GM23338 (cell line): ENCODE measurements around the gene TSC22D1. TPM values are rescaled to one million over a fixed set of nuclear protein-coding genes. Genes with fewer than 3 reads are reported as not detected.

ENCODE experiments used
- ATAC-seq: fragments of 200-7000 bp; cut with Tn5 transposase; 3 replicates; pipeline ENCODE4 v1.9.1; 2020
- DNase-seq: peaks from one replicate; pipeline ENCODE4 v3.0.0-alpha.2; 2015; ENCODE audit warnings: low spot score
- H2AFZ ChIP-seq: fragments of 200-600 bp; sonication (generic); 2 replicates; pipeline ENCODE4 v1.8.0; 2016; ENCODE audit warnings: antibody characterized with exemption, mild to moderate bottlenecking, moderate library complexity
- H3F3A ChIP-seq: fragments of 200-600 bp; sonication (generic); replicated peaks from 2 replicates; pipeline ENCODE4 v1.8.0; 2017; ENCODE audit warnings: antibody characterized with exemption, mixed run types, low read depth
- H3K27ac ChIP-seq: fragments of 200-600 bp; sonication (generic); 2 replicates; pipeline ENCODE4 v1.6.1; 2016; ENCODE audit warnings: low read depth
- H3K27me3 ChIP-seq: fragments of 200-600 bp; sonication (generic); 2 replicates; pipeline ENCODE4 v1.8.0; 2016; ENCODE audit warnings: mild to moderate bottlenecking, mixed run types, moderate library complexity; ENCODE audit not compliant: insufficient read depth
- H3K36me3 ChIP-seq: fragments of 200-600 bp; sonication (generic); 2 replicates; pipeline ENCODE4 v1.8.0; 2016; ENCODE audit warnings: mild to moderate bottlenecking; ENCODE audit not compliant: insufficient read depth
- H3K4me1 ChIP-seq: fragments of 200-600 bp; sonication (generic); 2 replicates; pipeline ENCODE4 v1.8.0; 2016; ENCODE audit warnings: mild to moderate bottlenecking, moderate library complexity; ENCODE audit not compliant: insufficient read depth
- H3K4me2 ChIP-seq: fragments of 200-600 bp; sonication (generic); 2 replicates; pipeline ENCODE4 v1.7.1; 2017; ENCODE audit warnings: mixed run types
- H3K4me3 ChIP-seq: fragments of 200-600 bp; sonication (generic); 2 replicates; pipeline ENCODE4 v1.6.1; 2016; ENCODE audit warnings: mixed run types
- H3K79me2 ChIP-seq: fragments of 200-600 bp; sonication (generic); replicated peaks from 2 replicates; pipeline ENCODE4 v1.8.0; 2017; ENCODE audit warnings: mild to moderate bottlenecking; ENCODE audit not compliant: insufficient read depth
- H3K9me2 ChIP-seq: fragments of 200-600 bp; sonication (generic); 2 replicates; pipeline ENCODE4 v1.8.0; 2017; ENCODE audit not compliant: insufficient read depth
- H4K20me1 ChIP-seq: fragments of 200-600 bp; sonication (generic); replicated peaks from 2 replicates; pipeline ENCODE4 v1.8.0; 2017; ENCODE audit warnings: mild to moderate bottlenecking; ENCODE audit not compliant: insufficient read depth
- H3K27ac Mint-ChIP-seq: 2 replicates; pipeline ENCODE4 v1.8.0; 2020; ENCODE audit warnings: inconsistent platforms, mild to moderate bottlenecking, moderate library complexity, mixed read lengths
- H3K27me3 Mint-ChIP-seq: 3 replicates; pipeline ENCODE4 v1.8.0; 2022; ENCODE audit warnings: low read depth, mild to moderate bottlenecking, moderate library complexity, mixed read lengths, inconsistent platforms; ENCODE audit not compliant: insufficient read depth, poor library complexity
- H3K36me3 Mint-ChIP-seq: 3 replicates; pipeline ENCODE4 v1.8.0; 2021; ENCODE audit warnings: low read depth, mild to moderate bottlenecking, inconsistent platforms, moderate library complexity, mixed read lengths
- H3K4me1 Mint-ChIP-seq: 3 replicates; pipeline ENCODE4 v1.8.0; 2020; ENCODE audit warnings: mild to moderate bottlenecking, inconsistent platforms, mixed read lengths
- H3K4me3 Mint-ChIP-seq: 3 replicates; pipeline ENCODE4 v1.8.0; 2021; ENCODE audit warnings: moderate library complexity, mild to moderate bottlenecking, inconsistent platforms, mixed read lengths
- H3K9me3 Mint-ChIP-seq: 3 replicates; pipeline ENCODE4 v1.8.0; 2020; ENCODE audit warnings: moderate library complexity, mild to moderate bottlenecking, inconsistent platforms, mixed read lengths
- CREB1 ChIP-seq: fragments of 250-450 bp; sonication (Bioruptor Pico); IDR thresholded peaks from 2 replicates; pipeline ENCODE4 v1.5.0; 2020; ENCODE audit warnings: low read depth, mild to moderate bottlenecking, moderate library complexity
- JUNB ChIP-seq: IDR thresholded peaks from one replicate; pipeline ENCODE4 v1.6.1; 2016; ENCODE audit warnings: antibody characterized with exemption; ENCODE audit not compliant: unreplicated experiment
- POLR2AphosphoS5 ChIP-seq: IDR thresholded peaks from 2 replicates; pipeline ENCODE4 v1.6.1; 2016; ENCODE audit warnings: antibody characterized with exemption, low read depth
- STAT1 ChIP-seq: IDR thresholded peaks from one replicate; pipeline ENCODE4 v1.6.1; 2016; ENCODE audit warnings: antibody characterized with exemption; ENCODE audit not compliant: unreplicated experiment
- ZNF331 ChIP-seq: fragments of 250-450 bp; sonication (Bioruptor Pico); IDR thresholded peaks from 2 replicates; pipeline ENCODE4 v1.5.0; 2020; ENCODE audit warnings: low read depth, mild to moderate bottlenecking, moderate library complexity
- polyA plus RNA-seq: library from polyadenylated mRNA; unstranded; fragments of >200 nt; fragmentation: Nextera tagmentation; extraction: Ambion mirVana; gene quantifications from 2 replicates; pipeline ENCODE4 v1.2.1, GENCODE V29; 2016
- total RNA-seq: library from RNA; depleted of rRNA; stranded (reverse); fragments of >200 nt; shearing (Covaris generic); gene quantifications from 2 replicates; pipeline ENCODE4 v1.2.3, GENCODE V29; 2014
- TF ChIP-seq, protein P1 (sequence below): fragments of 250-450 bp; sonication (Bioruptor Pico); IDR thresholded peaks from 2 replicates; pipeline ENCODE4 v1.5.0; 2020; ENCODE audit warnings: mild to moderate bottlenecking, moderate library complexity
- TF ChIP-seq, protein P2 (sequence below), 2 experiments: fragments of 200-600 bp in 1 of 2; sonication (generic) in 1 of 2; conservative IDR thresholded peaks; 2 replicates each; pipeline versions ENCODE4 v1.5.1 to v1.6.1; 2016 to 2017; ENCODE audit warnings: antibody characterized with exemption in 2 of 2, low read depth in 2 of 2, mild to moderate bottlenecking in 2 of 2, moderate library complexity in 1 of 2

Gene TSC22D1
- total and polyA plus RNA-seq, 2 experiments from 2014 or later: 58.5 to 114 TPM

DNA sequence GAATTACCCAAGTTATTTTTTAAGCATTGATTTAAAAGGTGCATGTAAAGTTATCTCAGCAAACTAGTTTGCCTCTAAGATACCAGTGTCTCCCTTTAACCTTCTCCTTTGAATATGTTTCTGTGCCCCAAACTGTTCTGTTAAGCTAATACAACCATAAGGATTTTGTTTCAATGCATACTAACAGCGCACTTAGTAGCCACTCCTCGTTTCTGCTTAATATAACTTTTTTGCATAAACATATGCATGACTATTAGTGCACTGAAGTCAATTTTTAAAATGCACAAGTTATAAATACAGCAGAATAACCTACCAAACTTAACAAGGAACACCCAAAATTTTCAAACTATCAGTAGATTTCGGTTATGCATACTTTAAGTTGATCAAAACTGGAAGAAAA, 123.1 kb downstream of the TSC22D1 start (continued):
- TF ChIP-seq, protein P1, sequence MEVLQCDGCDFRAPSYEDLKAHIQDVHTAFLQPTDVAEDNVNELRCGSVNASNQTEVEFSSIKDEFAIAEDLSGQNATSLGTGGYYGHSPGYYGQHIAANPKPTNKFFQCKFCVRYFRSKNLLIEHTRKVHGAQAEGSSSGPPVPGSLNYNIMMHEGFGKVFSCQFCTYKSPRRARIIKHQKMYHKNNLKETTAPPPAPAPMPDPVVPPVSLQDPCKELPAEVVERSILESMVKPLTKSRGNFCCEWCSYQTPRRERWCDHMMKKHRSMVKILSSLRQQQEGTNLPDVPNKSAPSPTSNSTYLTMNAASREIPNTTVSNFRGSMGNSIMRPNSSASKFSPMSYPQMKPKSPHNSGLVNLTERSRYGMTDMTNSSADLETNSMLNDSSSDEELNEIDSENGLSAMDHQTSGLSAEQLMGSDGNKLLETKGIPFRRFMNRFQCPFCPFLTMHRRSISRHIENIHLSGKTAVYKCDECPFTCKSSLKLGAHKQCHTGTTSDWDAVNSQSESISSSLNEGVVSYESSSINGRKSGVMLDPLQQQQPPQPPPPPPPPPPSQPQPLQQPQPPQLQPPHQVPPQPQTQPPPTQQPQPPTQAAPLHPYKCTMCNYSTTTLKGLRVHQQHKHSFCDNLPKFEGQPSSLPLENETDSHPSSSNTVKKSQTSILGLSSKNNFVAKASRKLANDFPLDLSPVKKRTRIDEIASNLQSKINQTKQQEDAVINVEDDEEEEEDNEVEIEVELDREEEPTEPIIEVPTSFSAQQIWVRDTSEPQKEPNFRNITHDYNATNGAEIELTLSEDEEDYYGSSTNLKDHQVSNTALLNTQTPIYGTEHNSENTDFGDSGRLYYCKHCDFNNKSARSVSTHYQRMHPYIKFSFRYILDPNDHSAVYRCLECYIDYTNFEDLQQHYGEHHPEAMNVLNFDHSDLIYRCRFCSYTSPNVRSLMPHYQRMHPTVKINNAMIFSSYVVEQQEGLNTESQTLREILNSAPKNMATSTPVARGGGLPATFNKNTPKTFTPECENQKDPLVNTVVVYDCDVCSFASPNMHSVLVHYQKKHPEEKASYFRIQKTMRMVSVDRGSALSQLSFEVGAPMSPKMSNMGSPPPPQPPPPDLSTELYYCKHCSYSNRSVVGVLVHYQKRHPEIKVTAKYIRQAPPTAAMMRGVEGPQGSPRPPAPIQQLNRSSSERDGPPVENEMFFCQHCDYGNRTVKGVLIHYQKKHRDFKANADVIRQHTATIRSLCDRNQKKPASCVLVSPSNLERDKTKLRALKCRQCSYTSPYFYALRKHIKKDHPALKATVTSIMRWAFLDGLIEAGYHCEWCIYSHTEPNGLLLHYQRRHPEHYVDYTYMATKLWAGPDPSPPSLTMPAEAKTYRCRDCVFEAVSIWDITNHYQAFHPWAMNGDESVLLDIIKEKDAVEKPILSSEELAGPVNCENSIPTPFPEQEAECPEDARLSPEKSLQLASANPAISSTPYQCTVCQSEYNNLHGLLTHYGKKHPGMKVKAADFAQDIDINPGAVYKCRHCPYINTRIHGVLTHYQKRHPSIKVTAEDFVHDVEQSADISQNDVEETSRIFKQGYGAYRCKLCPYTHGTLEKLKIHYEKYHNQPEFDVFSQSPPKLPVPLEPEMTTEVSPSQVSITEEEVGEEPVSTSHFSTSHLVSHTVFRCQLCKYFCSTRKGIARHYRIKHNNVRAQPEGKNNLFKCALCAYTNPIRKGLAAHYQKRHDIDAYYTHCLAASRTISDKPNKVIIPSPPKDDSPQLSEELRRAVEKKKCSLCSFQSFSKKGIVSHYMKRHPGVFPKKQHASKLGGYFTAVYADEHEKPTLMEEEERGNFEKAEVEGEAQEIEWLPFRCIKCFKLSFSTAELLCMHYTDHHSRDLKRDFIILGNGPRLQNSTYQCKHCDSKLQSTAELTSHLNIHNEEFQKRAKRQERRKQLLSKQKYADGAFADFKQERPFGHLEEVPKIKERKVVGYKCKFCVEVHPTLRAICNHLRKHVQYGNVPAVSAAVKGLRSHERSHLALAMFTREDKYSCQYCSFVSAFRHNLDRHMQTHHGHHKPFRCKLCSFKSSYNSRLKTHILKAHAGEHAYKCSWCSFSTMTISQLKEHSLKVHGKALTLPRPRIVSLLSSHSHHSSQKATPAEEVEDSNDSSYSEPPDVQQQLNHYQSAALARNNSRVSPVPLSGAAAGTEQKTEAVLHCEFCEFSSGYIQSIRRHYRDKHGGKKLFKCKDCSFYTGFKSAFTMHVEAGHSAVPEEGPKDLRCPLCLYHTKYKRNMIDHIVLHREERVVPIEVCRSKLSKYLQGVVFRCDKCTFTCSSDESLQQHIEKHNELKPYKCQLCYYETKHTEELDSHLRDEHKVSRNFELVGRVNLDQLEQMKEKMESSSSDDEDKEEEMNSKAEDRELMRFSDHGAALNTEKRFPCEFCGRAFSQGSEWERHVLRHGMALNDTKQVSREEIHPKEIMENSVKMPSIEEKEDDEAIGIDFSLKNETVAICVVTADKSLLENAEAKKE: no peak
- TF ChIP-seq JUNB (no peak), STAT1 (no peak)

DNA sequence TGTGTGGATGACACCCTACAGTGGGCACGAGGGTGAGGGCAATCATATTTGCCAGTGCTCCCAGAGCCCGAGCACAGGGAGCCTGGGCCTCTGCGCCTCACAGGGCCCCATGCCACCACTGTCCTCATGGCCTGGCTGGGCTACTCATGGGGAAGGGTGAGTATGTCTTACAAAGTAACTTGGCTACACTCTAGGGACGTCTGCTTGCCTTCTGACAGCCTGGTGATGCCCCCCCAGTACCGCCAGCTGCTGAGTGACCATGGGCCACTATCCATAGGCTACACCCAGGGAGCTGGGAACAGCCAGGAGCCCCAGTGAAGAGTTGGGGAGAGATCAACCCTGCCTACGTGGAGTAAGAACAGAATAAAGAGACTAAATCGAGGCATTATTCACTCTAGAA, 123.7 kb downstream of the TSC22D1 start:
- H2AFZ ChIP-seq: no peak overlapping the region
- Mint-ChIP-seq H3K27me3 (peaks cover 5% of the 10 kb centered on the region), H3K4me3 (no peak overlapping the region), H3K27ac (no peak overlapping the region), H3K36me3 (peaks cover 20% of the 10 kb centered on the region), H3K9me3 (peaks cover 16% of the 10 kb centered on the region; the same call in 2 of the 3 replicates), H3K4me1 (peaks cover 25% of the 10 kb centered on the region)
- H3K79me2 ChIP-seq: peaks cover 35% of the 10 kb centered on the region
- H3K4me3 ChIP-seq: no peak overlapping the region
- no peak overlapping the region for H3K27ac ChIP-seq
- ATAC-seq: peak; percentile 36; the same call in 2 of the 3 replicates
- H3K9me2 ChIP-seq: no peaks in the 10 kb centered on the region
- H3K4me2 ChIP-seq: no peak overlapping the region
- no peaks in the 10 kb centered on the region for H3F3A ChIP-seq
- H4K20me1 ChIP-seq: no peaks in the 10 kb centered on the region
- H3K36me3 ChIP-seq: 0 out of 2 replicates have a peak, but pooled peaks cover 3% of the 10 kb centered on the region
- DNase-seq: no peak
- H3K27me3 ChIP-seq: no peaks in the 10 kb centered on the region
- no peaks in the 10 kb centered on the region for H3K4me1 ChIP-seq
- no peak for TF ChIP-seq ZNF331
- no peak for TF ChIP-seq CREB1 (CRISPR knock-in tag)
- TF ChIP-seq POLR2AphosphoS5: no peak
- TF ChIP-seq, protein P1: no peak
- TF ChIP-seq, protein P2, sequence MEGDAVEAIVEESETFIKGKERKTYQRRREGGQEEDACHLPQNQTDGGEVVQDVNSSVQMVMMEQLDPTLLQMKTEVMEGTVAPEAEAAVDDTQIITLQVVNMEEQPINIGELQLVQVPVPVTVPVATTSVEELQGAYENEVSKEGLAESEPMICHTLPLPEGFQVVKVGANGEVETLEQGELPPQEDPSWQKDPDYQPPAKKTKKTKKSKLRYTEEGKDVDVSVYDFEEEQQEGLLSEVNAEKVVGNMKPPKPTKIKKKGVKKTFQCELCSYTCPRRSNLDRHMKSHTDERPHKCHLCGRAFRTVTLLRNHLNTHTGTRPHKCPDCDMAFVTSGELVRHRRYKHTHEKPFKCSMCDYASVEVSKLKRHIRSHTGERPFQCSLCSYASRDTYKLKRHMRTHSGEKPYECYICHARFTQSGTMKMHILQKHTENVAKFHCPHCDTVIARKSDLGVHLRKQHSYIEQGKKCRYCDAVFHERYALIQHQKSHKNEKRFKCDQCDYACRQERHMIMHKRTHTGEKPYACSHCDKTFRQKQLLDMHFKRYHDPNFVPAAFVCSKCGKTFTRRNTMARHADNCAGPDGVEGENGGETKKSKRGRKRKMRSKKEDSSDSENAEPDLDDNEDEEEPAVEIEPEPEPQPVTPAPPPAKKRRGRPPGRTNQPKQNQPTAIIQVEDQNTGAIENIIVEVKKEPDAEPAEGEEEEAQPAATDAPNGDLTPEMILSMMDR (conservative IDR thresholded peaks at IDR 0.05; ENCODE audit: low read depth in 2 of 2): no peak
